ENCODE measurements around the gene RARG. TPM values are rescaled to one million over a fixed set of nuclear protein-coding genes. Genes with fewer than 3 reads are reported as not detected.

RARG gene
- 17.5 and 21.2 TPM in 2 replicates for total RNA-seq

DNA sequence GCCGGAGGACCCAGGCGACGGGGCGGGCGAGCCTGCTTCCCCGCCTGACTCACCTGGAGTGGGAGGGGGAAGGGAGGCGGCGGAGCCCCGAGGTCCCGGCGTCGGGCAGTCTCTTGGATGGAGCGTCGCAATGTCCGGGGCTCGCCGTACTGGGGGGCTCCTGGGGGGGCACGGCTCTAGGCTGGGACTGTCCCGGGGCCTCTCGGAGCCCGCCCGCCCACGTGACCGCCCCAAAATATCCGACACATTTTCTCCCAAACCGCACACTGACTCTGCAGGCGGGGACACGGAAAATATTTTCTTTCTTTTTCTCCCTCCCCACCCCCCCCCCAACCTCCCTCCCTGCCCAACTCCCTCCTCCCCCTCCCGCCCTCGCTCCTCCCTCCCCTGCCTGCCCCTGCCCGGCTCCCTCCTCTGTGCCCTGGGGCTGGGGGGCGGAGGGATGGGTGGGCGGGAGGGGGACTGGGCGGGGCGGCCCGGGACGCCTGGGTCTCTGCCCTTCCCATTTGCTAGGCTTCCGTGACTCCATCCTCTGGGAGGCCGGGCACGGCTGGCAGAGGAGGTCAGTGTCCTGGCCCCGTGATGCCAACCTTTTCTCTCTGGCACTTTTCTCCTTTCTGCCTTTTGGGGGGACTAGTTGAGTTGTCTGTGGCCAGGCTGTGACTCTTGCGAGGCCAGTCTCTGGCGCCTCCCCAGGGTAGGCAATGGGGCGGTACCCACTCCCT is at the start of gene RARG:
Gene RARG, minus strand, starts transcription at position 289 of the 725 bp plus-strand sequence. CDS start 4,664 bp downstream, outside the sequence.

DNA sequence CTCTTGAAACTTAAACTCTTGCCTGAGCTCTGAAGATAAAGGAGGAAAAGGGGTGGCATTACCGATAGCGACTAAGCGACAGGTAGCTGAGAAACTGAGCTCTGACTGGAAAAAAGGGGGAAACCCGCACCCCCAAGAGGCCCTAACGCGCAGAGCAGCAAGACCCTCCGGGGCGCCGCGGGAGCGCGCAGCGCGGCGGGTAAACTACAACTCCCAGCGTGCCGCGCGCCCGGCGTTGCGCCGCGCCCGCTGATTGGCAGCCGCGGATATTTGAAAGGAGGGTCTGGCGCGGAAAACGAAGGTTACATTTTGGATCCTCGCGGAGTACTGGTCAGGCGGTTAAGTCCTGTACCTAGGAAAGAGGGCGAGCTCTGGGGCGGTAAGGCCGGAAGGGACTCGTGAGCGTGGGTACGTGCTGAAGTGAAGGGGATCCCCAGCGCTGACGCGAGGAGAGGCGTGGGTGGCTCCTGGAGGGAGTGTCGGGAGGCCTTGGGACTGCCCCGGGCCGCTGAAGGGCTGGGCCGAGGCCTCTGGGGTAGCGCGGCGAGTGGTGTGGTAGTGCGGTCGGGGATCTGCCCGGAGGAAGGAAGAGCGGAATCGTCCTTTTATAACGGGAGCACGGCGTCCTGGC is 36.1 kb upstream of the RARG start, which contains the start of gene ESPL1:
Gene ESPL1, plus strand, starts transcription at position 301 of the 631 bp plus-strand sequence. CDS start 468 bp downstream, outside the sequence.

DNA sequence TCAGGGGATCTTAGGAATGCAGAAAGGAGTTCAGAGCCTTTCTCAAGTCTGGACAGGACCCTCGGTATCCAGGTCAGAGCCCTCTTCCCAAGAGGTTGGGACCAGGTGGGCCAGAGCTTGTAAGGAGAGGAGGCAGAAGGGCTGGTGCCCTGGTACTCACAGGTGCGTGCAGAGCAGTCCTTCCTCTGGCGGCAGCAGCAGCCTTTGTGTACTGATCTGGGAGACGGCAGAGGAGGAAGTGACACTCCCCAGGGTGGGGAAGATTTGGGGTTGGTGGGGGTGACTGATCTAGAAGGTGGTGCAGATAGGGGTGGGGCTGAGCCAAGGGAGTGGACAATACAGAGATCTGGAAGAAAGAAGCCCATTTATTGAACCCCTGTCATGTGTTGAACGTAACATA is 25.0 kb downstream of the RARG start, which contains the start of gene ITGB7:
Gene ITGB7, minus strand, starts transcription at position 210 of the 400 bp plus-strand sequence. CDS start 6,808 bp downstream, outside the sequence.

GRCh38 chr12:53180220-53180930 is 51.6 kb downstream of the RARG start, which contains the start of the genes CSAD and ZNF740:
CSAD (minus strand) TSS chr12:53180925; CDS start chr12:53173470, 7,455 bp downstream.
ZNF740 (plus strand) TSS chr12:53180722; CDS start chr12:53181984, 1,262 bp downstream.

Other genes starting within 250 kb of the RARG start
- gene EIF4B, start 225.8 kb downstream of the RARG start, total RNA-seq, result 1,845 and 2,136 TPM in 2 replicates
- 23.2 and 37.3 TPM in 2 replicates for gene TNS2, start 182.1 kb downstream of the RARG start, total RNA-seq
- 17.2 and 31.2 TPM in 2 replicates for gene SPRYD3, start 152.8 kb downstream of the RARG start, total RNA-seq
- gene IGFBP6, start 134.5 kb downstream of the RARG start, total RNA-seq, result 666 and 756 TPM in 2 replicates
- gene SOAT2, start 128.7 kb downstream of the RARG start, total RNA-seq, result 0.09 TPM in 1 of 2 replicates, not detected in the other
- 13.2 and 16.2 TPM in 2 replicates for gene ZNF740, start 51.5 kb downstream of the RARG start, total RNA-seq
- 7.3 and 11.3 TPM in 2 replicates for gene CSAD, start 51.3 kb downstream of the RARG start, total RNA-seq
- 0.14 and 0.37 TPM in 2 replicates for gene ITGB7, start 25.0 kb downstream of the RARG start, total RNA-seq
- gene ESPL1, start 36.1 kb upstream of the RARG start, total RNA-seq, result 0.46 and 1.00 TPM in 2 replicates
- 998 and 1,105 TPM in 2 replicates for gene PFDN5, start 63.3 kb upstream of the RARG start, total RNA-seq
- gene MYG1, start 67.5 kb upstream of the RARG start, total RNA-seq, result 54.5 and 64.1 TPM in 2 replicates
- 30.0 and 38.0 TPM in 2 replicates for gene AAAS, start 89.4 kb upstream of the RARG start, total RNA-seq
- gene SP7, start 104.1 kb upstream of the RARG start, total RNA-seq, result not detected in 2 replicates
- gene SP1, start 148.0 kb upstream of the RARG start, total RNA-seq, result 20.3 and 21.7 TPM in 2 replicates
- gene AMHR2, start 191.6 kb upstream of the RARG start, total RNA-seq, result not detected in 2 replicates
- gene PRR13, start 209.5 kb upstream of the RARG start, total RNA-seq, result 25.2 and 27.5 TPM in 2 replicates
- gene PCBP2, start 219.9 kb upstream of the RARG start, total RNA-seq, result 191 and 202 TPM in 2 replicates